Measurements from ENCODE around the gene DAP.
A peak's percentile ranks its signal among the peaks of the same experiment; 100 is the strongest.

Gene DAP

DNA sequence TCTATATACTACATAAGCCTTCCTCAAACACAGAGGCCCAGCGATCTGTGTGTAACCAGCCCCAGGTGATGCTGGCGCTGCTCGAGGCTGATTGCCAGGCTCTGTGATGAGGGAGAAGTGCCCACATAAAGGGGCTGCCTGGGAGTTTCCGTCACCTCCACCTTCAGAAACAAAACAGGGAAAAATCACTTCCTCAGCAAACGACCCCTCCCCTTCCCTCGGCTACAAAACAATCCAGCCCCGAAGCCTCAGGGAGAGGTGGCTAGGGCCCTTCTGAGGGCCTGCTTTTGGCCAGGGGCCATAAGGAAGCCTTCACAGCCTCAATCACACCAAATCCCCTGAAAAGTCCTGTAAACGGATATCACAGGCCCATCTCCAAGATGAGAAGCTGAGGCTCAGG lies 51.1 kb downstream of the DAP start:
- DNase-seq (ENCODE audit: low read depth, low spot score), result no peak

DNA sequence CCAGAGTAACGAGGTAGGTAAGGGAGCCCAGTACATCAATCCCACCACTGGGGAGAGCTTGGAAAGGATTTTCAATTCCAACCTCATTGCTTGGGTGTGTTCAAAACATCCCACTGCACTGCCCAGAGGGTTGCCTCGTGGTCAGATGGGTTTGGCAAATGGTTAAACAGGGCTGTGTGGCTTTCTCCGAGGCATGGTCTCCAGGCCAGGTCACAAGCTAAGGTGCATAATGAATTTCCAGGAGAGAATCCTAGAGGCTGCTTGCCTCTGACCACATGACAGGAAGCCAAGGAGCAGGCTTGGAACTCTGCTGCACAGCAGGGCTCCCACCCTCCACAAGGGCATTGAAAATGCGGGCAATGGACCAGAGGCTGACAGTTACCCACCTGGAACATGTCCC lies 51.6 kb downstream of the DAP start:
- DNase-seq (ENCODE audit: low read depth, low spot score), result no peak

DNA sequence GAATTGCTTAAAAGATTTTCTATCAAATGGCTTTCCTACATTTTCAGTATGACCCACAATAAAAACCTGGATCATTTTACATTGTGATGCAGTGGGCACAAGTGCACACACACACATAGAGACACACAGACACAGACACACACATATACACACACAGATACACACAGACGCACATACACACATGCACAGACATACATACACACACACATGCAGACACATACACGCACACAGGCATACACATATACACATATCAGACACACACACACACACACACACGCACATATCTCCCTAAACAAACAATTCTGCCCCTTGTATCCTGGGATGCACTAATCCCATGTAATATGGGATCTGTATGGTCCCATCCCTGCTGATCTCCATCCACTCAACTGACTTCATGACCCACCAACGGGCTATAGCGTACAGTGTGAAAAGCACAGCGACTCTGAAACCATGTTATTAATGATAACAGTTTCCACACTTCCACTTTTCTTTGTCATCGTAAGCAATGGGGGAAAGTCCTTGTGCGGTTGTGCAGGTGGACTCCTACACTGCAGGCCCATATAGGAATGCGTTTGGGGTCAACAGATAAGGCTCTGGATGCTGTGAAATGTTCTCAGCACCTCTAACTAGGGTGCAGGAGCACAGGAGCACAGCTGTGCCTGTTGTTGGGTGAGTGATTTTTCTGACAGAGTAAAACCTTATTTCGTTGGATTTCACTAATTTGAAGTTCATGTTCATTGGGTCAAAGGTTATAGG lies 52.7 kb downstream of the DAP start:
- DNase-seq (ENCODE audit: low read depth, low spot score), result no peak

DNA sequence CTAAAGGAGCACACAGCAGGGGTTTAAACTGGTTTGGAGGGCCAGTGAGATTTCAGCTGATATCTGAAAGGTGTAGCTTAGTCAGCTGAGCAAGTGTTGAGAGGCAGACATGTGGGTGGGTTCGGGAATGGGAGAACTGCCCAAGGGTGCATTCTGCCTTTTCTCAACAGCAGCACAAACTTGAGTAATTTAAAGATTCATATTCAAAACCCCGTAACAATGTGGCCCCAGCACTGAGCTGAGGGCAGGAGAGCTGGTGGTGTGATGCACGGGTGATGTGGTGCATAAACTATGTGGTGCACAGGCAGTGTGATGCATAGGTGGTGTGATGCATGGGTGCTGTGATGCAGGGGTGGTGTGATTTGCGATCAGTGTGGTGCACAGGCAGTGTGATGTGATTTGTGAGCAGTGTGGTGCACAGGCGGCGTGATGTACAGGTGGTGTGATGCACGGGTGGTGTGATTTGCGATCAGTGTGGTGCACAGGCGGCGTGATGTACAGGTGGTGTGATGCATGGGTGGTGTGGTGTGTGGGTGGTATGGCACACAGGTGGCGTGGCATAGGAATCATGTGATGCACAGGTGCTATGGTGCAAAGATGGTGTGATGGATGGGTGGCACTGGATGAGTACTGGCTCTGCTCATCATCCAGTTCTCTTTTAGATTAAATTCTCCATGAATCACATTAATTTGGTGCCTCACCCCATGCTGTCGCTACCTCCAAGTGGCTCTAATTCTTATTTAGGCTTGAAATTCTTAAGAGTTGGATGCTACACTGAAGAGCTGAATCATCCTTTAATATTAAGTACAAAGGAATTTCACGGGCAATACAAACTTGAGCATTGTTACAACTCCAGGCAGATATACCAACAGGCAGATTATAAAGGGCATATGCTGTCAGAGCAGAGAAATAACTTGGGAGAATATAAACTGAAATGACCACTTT lies 53.6 kb downstream of the DAP start:
- no peak for DNase-seq (ENCODE audit: low read depth, low spot score)

DNA sequence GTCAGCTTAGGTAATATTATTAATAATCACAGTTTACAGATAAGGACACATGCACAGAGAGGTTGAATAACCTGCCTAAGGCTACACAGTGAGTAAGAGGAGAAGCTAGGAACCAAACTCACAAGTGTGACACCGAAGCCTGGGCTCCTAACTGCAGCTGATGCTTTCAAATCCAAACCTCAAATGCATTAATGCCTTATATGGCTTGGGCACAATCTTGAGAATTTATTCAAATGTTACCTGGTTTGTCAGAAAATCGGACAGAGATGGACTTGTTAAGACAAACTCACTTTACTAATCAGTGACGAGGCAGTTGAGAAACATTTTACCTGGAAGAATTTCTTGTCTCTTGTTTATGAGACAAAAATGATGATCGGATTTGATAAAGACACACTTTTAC lies 54.7 kb downstream of the DAP start:
- no peak for DNase-seq (ENCODE audit: low read depth, low spot score)

DNA sequence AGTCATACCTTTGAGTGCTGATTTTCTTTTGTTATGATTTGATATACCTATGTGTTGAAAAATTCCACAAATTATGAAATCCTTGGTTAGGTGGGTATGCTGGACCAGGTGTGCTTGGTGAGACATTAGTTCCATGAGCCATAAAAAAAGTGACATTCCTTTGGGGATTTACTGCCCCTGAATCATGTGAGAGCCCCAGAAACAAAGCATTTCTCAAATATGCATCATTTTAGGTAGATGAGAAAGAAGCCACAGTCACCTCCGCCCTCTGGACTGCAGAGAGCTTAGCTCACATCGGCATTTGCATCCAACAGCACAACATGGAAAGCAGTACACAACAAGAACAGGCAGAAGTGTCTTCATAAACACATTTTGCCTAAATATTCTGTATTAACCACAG lies 55.3 kb downstream of the DAP start:
- no peak for DNase-seq (ENCODE audit: low read depth, low spot score)

DNA sequence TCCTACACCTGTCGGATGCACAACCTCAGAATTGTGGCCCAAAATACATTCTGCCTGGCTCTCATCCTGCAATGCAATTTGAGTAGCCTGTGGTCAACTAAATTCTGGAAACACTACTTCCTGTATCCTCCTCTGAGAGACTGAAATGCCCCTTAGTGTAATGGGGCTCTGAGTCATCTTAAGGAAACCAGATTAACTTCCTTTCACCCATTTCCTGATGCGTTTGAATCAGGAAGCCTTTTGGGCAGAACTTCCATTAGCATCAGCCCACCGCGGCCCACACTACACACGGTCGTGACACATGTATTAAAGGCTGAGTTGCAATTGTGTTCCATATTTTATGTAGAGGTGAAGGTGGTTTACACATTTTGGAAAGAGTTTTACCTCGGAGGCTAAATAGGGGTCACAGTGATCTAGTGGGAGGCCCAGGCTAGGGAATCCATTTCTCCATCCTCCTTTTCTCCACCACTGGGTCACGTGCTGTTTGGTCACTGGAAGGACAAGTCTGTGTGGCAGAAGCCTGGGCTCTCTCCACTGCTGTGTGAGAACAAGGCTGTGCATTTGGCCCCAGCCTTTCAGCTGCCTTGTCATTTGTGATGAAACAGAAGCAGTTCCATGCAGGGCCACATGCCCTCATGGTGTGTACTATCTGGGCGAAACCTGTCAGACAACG lies 55.9 kb downstream of the DAP start:
- no peak for DNase-seq (ENCODE audit: low read depth, low spot score)

DNA sequence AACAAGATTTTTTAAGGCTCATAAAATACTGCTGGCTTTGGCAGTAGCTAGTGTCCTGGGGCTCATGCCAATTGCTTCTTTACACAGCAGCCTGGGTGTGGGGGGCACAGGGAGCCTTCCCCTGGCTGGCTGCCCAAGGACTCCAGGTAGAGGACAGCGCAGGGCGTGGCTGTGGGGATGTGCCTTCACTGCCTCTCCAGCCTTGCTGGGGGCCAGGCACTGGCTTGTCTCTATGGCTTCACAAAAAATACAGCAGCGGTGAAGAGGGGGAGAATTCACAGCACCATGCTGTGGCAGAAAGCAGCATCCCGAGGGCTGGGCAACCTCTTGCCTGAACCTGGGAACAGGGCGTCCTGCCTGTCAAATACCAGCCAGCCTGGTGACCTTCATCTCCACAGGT lies 57.4 kb downstream of the DAP start:
- DNase-seq (ENCODE audit: low read depth, low spot score), result no peak

DNA sequence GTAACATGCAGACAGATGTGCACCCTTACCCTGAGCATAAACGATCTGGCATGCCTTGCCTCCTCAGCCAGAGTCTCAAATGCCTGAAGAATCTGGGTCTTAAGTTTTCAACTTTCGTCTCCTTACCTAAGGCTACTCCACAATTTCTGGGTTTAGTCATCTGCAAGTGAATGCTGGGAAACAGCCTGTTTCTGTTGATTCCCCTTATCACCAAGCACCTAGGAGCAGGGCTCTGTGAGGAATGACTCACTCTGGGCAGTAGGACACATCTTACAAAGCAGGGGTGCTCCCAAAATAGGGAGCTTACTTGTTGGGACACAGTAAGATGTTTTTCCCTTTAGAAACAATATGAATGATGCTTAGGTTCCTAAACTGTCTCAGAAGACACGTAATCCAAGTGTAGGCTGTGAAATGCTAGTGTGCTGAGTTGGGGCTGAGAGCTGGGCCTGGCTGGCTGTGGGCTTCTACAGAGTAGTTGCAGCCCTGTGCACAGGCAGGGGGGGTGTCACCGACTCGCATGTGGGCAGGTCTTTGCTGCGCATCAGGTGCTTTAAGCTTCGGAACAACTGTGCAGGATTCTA lies 58.0 kb downstream of the DAP start:
- peak; percentile 47 for DNase-seq (ENCODE audit: low read depth, low spot score)

DNA sequence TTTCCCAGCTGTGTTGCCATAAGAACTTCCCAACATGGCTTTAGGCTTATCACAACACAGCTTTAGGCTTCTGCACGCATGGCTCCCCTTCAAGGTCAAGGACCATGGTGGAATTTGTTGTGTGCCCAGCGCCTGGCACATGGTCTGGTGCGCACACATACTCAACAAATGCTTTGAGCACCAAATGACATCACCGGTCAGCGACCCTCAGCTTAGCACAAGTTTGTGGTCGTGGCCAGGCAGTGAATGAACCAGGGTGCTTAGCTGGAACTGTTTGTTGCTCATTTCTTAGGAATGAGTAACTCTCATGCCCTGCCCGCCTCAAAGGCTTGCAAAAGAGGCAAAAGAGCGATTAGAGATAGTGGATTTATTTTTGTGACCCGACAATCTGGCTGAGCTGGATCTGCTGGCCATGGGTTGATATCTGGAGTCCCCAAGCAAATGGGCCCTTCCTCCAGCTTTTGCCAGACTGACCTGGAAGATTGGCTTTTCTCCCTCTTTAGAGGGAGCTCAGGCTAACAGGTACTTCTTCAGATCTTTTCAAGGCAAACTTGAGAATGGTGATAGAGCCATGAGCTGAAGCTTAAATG lies 58.9 kb downstream of the DAP start:
- peak; percentile 61 for DNase-seq (ENCODE audit: low read depth, low spot score)

DNA sequence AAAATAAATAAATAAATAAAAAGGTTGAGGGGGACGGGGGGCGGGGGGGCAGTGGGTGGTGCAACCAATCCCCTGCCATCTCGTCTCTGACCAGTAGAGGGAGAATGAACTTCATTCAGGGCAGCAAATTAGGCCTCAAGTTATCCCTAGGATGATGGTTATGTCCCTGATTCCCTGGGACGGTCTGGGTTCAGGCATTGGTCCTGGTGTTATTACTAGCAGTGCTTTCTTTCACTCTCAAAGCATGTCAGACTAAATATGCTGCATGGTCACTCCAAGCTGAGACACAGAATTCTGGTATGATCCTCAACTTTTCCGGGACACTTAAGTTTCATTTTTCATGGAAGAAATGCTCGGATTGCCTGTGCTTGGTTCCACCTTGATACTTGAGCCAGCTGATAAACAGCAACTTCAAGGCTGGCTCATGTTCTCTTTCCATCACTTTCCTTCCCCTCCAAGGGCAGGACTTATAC lies 59.4 kb downstream of the DAP start:
- no peak for DNase-seq (ENCODE audit: low read depth, low spot score)

DNA sequence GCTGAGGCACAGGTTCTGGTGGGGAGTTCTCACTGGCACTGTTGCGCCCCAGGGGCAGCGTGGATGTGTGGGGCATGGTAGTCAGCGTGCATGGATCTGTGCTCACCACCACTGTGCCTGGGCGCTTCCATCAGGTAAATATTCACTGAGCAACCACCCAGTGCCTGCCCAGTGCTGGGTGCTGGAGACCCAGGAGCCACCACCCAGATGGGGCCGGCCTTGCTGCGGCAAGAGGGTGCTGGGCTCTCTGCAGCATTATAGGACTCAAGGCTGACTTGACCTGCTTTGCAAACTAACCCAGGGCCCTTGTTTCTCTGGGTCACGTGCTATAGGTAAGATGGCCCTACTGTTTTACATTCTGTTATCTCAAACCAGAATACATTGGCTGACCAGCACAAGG lies 60.5 kb downstream of the DAP start:
- DNase-seq (ENCODE audit: low read depth, low spot score), result no peak

DNA sequence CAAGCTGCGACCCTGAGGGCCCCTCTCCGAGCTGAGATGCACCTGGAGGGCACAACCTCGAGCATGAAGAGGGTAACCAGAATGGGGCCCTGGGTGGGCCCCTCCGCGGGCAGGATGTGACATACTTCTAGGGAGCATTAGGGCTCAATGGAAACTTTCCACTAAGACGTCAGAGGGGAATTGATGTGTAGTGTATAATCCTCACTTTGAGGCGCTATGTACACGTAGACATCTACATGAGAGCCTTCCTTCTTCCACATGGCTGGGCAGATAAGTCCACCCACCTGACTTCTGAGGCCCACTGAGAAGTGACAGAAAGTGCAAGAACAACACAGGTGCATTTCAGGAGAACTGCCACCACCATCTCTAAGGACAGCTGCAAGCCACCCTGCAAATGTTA lies 61.0 kb downstream of the DAP start:
- no peak for DNase-seq (ENCODE audit: low read depth, low spot score)

DNA sequence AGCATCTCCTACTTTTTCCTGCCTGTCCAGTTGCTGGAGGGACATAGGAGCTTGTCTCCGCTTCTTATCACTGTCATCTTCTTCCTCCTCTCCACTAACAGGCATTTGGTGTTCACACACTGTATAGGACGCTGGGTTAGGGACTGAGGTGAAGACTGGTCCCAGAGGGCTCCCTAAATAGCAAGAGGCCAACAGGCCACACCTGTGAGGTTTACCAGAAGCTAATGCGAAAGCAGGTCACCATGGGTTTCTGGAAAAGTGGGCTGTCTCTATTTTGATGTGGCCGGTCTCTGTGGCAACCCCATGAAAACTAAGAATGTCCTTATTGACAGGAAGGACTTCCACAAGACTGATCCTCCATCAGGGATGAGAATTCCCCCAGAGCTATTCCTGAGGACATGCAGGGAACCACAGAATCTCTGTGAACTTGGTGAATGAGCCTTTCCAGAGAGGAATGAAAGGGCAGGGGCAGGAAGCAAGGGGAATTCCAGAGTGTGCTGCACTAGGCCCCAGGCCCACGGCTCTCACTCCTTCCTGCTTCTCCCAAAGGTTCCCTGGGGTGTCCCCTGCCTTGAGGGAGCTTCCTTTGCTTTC lies 61.7 kb downstream of the DAP start:
- DNase-seq (ENCODE audit: low read depth, low spot score), result peak; percentile 46

DNA sequence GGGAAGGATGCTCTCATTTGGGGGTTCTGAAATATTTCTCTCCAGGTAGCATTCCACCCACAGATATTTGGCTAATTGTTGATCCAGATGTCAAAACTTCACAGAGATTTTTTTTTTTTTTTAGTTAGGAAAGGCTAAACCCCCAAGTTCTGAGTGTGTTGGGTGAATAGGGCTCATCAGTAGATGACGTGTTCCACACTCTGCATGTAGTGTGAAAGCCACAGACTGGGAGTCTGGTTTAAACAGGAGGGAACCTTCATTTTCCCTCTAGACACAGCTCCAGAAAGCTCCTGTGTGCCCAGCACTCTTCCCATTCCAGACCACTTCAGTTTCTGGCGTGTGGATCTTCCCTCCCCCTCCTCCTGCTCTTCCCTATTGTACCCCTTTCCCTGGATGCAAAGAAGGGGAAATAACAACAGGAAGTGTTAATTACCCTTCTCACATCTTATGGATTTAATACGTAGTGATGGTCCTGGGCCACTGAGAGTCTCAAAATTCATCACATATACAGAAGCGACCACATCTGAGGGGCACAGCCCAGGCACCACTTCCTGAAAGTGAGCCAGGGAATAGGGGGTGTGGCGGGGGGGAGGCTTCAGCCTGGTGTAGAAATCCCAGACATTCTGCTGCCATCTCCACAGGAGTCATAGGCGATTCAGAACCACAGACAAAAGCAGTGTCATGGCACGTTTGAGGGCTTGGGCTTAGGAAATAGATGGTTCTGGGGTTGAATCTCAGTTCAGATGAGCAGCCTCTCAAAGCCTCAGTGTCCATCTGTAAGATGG lies 65.1 kb downstream of the DAP start:
- no peak for DNase-seq (ENCODE audit: low read depth, low spot score)

DNA sequence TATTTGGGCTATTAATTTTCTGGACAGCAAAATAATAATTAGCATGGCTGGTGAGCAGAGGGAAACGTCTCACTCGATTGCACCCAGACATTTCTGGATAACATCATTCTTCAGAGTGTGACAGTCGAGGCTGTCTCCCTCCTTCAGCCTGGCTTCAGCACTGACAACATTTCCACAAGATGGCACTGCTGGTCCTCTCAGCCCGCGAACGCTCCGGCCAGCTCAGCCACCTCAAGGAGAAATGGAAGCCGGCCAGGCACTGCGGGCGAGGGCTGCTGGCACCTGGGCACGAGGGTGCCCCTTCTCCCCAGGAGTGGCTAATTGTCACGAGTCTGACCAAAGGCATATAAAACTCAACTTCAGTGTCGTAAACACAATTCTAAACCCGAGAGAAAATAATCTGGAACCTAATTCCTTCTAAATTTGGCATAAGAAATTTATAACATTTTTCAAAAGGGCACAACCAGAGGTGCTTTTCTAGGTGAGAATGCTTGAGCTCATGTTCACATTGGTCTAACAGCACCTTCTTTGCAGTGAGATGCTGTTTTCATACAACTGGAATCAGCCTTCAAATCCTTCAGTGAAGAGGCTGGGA lies 65.9 kb downstream of the DAP start:
- DNase-seq (ENCODE audit: low read depth, low spot score), result peak; percentile 77

DNA sequence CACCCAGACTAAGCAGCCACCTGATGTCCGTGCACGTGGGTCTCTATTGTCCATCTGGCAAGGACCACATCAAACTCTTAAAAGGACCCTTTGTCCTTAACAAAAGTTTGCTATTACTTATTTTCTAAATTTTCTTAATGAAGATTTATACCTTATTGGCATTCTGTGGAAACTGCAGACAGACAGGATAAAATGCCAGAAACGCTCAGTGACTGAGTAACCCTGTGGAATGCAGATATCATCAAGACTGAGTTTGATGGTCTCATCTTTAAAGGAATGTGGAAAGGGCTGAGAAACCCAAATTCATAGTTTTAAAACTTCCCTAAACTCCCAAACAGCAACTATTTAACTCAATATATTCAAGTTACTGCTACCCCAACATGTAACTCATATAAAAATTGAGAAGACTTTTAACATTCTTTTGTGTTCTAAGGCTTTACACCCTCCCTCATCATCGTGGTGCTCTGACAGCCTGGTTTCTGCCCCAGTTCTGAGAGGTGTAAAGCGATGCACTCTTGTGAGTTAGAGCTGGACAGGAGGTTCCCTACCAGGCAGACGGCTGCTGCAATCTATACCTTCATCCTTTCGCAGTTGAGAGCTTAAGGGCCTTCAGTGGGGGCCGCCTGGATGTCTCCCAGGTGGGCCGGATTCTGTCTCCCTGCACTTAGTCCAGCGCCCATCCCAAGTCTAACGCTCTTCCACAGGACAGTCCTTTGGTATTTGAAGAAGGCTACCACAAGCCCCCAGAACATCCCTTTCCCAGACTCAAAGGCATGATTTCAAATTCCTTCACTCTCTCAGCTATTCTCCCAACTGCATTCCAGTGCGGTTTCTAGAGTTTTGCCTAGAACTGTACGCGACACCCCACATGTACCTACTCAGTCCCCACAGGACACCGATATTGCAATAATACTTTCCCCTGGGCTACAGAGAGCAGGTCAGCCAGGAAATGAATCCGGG lies 68.9 kb downstream of the DAP start:
- peak; percentile 43 for DNase-seq (ENCODE audit: low read depth, low spot score)
